GM04504 (cell line): ENCODE data around the gene AQP10.
"Not testable (repeated sequence)": the region's sequence is repeated elsewhere in the genome, so short reads cannot be mapped to it uniquely, and the experiment has no call there.

Experiments used
- DNase-seq: peaks from one replicate; pipeline ENCODE4 v3.0.0-alpha.2; 2012; ENCODE audit warnings: low read depth

AQP10 gene

DNA sequence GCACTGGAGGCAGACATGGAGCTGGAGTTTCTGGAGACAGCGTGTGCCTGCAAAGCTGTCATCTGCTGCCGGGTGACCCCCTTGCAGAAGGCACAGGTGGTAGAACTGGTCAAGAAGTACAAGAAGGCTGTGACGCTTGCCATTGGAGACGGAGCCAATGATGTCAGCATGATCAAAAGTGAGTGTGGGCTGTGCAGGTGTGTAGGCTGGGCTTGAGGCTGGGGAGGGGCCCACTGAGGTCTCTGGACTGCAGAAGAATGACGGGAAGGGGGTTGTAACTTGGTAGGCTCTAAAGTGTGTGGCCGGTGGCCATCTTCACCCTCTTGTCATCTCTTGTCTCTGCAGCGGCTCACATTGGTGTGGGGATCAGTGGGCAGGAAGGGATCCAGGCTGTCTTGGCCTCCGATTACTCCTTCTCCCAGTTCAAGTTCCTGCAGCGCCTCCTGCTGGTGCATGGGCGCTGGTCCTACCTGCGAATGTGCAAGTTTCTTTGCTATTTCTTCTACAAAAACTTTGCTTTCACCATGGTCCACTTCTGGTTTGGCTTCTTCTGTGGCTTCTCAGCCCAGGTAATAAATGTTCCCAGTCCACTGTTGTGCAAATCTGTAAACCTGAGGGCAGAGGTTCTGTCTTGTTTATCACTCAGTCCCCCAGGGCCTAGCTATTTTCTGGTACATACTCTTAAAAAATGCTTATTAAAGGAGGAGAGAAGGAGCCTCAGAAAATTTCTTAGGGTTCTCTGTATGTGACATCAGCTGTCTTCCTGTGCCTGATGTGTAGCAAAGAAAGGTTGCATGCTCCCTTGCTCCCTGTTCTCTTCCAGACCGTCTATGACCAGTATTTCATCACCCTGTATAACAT, 24.3 kb downstream of the AQP10 start:
- DNase-seq: no peak

DNA sequence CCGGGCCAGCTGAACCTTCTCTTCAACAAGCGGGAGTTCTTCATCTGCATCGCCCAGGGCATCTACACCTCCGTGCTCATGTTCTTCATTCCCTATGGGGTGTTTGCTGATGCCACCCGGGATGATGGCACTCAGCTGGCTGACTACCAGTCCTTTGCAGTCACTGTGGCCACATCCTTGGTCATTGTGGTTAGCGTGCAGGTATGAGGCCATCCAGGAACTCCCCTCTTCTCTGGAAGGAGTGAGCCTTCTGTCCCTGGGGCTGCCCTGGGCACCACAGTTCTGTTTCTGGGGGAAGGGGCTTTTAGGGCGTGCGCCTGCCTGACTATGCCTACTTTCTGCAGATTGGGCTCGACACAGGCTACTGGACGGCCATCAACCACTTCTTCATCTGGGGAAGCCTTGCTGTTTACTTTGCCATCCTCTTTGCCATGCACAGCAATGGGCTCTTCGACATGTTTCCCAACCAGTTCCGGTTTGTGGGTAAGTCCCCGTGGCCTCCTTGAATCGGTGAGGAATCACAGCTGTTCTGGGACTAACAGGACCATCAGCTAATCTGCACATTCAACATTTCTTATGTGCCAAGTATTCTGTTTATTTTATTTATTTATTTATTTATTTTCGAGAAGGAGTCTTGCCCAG, 25.5 kb downstream of the AQP10 start:
- no peak for DNase-seq

DNA sequence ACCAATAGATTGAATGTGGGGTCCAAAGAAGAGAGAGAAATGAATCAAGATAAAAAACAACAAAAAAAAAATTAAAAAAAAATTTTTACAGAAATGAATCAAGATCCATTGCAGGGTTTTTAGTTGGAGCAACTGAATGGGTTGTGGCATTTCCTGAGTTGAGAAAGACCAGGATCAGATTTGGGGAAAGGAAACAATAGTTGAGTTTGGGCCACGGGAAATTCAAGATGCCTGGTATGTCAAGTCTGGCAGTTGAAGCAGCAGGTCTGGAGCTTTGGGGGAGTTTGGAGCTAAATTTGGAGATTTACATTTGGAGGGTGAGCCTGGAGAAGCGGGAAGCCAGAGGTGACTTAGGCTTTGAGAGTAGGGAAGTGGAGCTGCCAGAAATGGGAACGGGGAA, 27.1 kb downstream of the AQP10 start:
- no peak for DNase-seq

DNA sequence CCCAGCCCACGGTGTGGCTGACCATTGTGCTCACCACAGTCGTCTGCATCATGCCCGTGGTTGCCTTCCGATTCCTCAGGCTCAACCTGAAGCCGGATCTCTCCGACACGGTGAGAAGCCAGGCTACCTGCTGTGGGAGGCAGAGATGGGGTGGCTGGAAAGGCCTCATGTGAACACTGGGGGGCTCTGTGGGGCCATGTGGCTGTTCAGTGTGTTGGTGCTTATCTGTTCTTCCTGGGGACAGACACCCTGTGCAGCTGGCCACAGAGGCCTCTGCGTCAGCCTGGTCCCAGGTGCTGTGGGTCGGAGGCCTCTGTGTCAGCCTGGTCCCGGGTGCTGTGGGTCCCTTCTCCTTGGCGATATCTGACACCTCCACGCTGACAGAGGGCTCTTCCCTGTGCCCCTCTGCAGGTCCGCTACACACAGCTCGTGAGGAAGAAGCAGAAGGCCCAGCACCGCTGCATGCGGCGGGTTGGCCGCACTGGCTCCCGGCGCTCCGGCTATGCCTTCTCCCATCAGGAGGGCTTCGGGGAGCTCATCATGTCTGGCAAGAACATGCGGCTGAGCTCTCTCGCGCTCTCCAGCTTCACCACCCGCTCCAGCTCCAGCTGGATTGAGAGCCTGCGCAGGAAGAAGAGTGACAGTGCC, 27.7 kb downstream of the AQP10 start:
- no peak for DNase-seq

DNA sequence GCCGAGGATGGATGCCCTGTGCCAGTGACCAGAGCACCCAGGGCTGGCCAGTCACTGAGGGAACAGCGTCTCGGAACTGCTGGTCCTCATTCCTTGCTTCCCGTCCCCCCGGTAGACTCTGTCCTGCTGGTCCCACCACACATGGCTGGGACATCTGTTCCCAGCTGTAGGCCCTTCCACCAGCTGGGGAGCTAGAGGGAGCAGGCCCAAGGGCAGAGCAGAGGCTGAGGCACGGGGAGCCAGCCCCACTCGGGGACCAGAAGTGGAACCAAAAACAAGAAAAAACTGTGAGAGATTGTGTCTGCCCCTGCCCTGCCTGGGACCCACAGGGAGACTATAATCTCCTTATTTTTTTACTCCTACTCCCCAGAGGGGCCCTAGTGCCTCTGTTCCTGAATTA, 28.2 kb downstream of the AQP10 start:
- DNase-seq: no peak

DNA sequence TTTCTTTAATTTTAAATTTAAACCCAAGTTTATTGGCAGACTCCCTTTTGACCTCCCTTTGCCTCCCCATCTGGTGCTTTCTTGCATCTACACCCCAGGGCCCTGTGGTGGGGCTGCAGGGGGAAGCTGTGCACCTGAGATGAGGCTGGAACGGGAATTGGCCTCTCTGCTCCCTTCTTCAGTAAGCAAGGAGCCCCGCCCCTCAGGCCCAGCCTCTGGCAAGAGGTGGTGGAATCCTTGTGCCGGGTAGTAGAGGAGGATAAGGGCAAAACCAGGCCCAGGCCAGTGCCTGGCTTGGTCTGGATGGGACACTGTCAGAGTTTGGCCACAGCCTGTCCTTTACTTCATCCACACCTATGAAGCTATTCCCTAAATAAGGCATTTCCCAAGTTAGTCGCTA, 29.5 kb downstream of the AQP10 start:
- DNase-seq: no peak

DNA sequence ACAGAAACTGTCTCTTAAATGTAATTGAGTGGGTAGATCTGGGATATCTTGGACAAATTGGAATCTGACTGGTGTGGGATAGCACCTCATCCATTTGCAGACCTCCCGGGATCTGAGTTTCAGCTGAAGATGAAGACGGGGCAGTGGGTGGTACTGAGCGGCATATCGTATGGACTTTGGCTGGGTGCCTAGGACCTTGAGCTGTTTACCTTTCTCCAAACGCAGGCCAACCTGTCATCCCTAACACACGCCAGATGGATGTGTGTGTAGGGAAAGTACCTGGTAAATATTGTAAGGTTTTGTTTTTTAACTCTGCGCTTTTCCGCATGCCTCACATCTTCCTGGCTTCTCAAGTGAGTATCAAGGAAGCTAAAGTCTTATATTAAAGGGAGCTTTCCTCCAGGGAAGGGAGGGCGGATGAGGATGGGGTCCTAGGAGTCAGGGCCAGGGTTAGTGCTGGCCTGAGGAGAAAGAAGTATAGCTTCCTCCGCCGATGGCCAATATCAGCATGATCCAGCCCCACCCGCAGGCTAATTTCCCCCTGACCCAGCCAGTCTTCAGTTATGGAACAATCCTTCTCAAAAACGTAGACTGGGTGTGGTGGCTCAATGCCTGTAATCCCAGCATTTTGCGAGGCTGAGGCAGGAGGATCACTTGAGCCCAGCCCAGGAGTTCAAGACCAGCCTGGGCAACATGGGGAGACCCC, 30.6 kb downstream of the AQP10 start:
- DNase-seq: no peak

DNA sequence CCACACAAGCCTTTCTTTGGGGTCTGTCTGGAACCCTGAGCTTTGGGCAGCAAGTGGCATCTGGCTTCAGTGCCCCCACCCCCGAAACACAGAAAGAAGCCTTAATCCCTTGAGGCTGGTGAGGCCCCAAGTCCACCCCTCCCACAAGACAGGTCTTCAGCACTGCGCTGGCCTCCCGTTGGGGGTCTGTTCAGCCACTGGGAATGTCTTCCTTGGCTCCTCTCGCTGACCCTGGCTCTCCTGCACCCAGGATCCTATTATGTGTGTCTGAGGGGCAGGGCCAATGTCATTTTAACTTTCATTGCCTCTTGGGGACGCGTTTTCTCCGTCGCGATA, 31.3 kb downstream of the AQP10 start:
- DNase-seq: no peak

DNA sequence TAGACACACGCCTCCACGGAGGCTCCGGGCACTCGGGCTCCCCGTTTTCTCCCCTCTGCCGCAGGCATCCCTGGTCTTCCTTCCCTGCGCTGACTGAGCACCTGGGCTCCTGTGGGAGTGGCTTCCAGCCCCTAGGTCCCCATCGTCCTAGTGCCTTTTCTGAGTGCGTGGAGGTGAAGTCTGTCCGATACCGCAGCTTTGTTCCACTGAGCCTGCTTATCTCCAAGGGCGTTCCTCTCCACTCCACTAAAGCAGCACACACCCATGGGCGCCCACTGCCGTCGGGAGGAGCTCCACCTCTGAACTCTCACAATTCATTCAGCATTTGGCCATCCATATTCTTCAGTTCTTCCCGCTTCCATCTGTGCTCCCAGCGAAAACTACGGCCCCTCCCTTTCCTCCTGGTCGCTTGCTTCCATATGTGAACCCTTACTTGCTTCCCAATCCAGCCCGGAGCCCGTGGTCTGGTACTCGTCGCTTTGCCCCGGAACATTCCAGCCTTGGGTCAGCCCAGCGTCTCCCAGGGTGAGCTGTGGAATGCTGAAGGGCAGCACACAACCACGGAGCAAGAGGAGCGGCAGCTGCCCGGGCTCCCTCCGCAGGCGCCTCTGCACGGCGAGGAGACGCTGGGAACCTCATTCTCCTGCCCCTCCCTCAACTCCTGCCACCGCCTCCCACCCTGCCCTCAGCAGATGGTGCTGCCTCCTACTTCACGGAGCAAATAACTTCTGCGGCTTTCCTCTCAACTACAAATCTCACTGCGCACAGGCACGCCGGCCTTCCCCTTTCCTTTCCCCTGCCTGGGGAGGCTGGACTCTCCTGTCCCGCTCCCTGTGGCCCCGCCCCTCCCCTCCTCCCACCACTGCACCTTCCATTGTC, 31.9 kb downstream of the AQP10 start:
- DNase-seq: no peak

DNA sequence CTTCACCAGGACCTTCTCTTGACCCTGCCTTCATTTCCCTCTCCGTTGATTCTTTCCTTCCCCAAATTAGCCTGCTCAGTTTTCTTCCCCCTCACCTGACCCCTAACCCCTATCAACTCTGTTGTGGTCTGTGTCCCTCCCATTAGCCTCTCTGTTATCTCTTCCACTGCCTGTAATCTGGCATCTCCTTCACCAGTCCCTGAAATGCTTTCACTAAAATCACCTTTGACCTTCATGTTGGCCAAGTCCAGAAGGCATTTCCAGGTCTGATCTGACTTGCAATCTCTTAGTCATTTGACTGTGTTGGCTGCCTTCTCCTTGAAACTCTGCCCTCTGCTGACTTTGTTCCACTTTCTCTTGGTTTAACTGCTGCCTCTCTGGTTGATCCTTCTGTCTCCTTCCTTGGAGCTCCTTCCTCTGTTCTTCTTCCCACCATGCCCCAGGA, 32.6 kb downstream of the AQP10 start:
- DNase-seq: peak; percentile 35

DNA sequence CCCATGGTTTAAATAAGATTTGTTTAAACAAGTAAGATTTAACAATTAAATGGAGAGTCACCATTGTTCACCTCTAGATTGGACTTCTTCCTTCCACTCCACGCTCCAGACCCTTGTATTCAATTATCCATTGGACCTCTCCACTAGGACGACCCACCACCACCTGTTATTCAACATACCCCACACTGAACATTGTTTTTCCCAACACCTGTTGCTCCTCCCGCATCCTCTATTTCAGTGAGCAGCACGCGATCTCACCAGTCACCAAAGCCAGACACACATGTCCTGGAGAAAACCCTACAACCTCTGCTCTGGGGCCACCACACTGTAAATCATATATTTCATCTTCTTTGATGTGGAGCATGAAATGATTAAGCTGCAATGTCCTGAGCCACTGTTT, 33.1 kb downstream of the AQP10 start:
- no peak for DNase-seq

DNA sequence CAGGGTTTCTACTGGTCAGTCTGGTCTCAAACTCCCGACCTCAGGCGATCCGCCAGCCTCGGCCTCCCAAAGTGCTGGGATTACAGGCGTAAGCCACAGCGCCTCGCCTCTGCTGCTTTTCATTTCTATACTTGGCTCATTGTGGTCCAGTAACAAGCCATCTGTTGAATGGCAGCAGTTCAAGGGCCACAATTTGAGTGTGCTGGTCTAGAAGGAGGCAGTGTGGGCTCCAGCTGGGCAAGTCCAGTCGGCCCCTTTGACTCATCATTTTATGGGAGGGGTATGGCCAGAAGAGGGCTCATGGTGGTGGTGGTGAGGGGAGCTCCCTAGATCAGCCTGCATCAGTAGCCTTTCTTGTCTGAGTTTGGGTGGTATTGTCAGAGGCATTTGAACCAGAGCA, 37.6 kb downstream of the AQP10 start:
- no peak for DNase-seq

DNA sequence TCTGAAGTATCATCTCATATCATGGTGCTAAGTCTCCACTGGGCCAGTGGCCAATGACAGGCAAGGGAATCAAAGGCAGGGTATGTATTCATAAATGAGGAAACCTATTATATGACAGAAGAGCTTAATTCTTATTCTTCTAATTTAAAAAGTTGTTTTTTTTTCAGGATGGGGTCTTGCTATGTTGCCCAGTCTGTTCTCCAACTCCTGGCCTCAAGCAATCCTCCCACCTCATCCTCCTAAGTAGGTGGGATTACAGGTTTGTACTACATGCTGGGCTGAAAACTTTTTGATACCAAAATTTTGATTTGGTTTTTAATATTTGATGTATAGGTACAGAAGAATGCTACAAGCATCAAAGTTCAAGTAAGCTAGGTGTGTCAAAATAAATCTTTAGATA, 39.4 kb downstream of the AQP10 start:
- no peak for DNase-seq

DNA sequence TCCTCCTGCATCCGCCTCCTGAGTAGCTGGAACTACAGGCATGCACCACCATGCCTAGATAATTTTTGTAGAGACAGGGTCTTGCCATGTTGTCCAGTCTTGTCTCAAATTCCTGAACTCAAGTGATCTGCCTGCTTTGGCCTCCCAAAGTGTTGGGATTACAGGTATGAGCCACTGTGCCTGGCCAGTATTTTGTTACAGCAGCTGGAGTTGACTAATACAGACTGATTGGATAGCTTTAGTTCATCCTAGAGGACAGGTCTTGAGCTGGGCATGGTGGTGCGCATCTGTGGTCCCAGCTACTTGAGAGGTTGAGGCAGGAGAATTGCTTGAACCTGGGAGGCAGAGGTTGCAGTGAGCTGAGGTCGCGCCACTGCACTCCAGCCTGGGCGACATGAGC, 40.0 kb downstream of the AQP10 start:
- not testable (repeated sequence) for DNase-seq

DNA sequence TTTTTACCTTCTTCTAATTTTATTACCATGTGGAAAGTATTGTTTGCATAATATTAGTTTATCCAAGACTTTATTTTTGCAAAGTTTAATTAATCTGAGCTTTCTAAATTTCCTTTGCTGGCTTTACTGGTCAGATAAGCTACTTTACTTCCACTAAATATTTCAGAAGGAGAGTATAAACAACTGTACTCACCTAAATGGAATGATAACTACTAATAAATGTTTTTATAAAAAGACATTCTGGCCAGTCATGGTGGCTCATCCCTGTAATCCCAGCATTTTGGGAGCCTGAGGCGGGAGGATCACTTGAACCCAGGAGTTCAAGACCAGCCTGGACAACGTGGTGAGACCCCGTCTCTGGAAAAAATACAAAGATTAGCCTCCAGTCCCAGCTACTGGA, 40.5 kb downstream of the AQP10 start:
- no peak for DNase-seq

DNA sequence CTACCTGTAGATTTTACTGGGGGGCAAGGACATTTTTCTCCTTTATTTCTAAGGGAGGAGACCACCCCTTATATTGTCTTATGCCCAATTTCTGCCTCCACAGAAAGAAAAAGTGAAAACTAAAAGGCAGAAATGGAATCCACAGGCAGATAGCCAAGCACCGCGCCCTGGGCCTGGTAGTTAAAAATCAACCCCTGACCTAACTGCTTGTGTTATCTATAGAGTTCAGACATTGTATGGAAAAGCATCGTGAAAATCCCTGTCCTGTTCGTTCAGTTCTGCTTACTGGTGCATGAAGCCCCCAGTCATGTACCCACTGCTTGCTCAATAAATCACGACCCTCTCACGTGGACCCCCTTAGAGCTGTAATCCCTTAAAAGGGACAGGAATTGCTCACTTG, 50.5 kb downstream of the AQP10 start:
- DNase-seq: no peak

DNA sequence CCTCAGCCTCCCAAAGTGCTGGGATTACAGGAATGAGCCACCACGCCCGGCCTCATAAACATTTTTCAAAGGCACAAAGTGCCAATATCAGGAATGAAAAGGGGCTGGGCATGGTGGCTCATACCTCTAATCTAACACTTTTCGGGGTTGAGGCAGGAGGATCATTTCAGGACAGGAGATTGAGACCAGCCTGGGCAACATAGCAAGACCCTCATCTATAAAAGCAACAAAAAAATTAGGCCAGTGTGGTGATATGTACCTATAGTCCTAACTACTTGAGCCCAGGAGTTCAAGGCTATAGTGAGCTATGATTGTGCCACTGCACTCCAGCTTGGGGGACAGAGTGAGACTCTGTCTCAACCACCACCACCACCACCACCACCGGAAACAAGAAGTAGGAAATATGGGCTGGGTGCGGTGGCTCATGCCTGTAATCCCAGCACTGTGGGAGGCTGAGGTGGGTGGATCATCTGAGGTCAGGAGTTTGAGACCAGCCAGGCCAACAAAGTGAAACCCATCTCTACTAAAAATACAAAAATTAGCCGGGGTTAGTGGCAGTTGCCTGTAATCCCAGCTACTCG, 53.0 kb downstream of the AQP10 start:
- DNase-seq: not testable (repeated sequence)
